Endothelial cell of umbilical vein (primary cell): ENCODE measurements around the gene PRR3. TPM values are rescaled to one million over a fixed set of nuclear protein-coding genes. Genes with fewer than 3 reads are reported as not detected.

Experiments used
- BruUV-seq: library from RNA; stranded (reverse); fragments of 400-500 nt; replicated peaks from 2 replicates; lab custom pipeline; 2021; lab: Mats Ljungman, UMichigan
- CTCF ChIA-PET: fragments of 300-600, 350-600 bp; sonication (Branson Sonifier 250); formaldehyde crosslinking; loops from one replicate; lab custom pipeline; 2021; ENCODE audit warnings: antibody characterized with exemption, inconsistent platforms; lab: Charles Lee
- POLR2A ChIA-PET: fragments of 300-600, 350-600 bp; sonication (Branson Sonifier 250); formaldehyde crosslinking; loops from one replicate; lab custom pipeline; 2021; ENCODE audit warnings: antibody characterized with exemption, inconsistent platforms; lab: Charles Lee
- DNase-seq: peaks from one replicate; pipeline ENCODE4 v3.0.0-alpha.2; 2011; ENCODE audit warnings: low read depth, low spot score
- FAIRE-seq: peaks from 2 replicates; lab custom pipeline; 2011; peaks lifted over from hg19 to GRCh38; lab: Jason Lieb, UNC
- H2AFZ ChIP-seq: 2 replicates; pipeline ENCODE4 v1.6.0; 2012; ENCODE audit warnings: low read depth, low read length, control low read depth, inconsistent platforms
- H3K27ac ChIP-seq: 2 replicates; pipeline ENCODE4 v1.5.1; 2011; ENCODE audit warnings: low read depth, mild to moderate bottlenecking, control low read depth, low read length, moderate library complexity; ENCODE audit not compliant: insufficient read depth
- H3K27me3 ChIP-seq, 2 experiments: 2 replicates each; pipeline versions ENCODE4 v1.6.0 to v1.6.1; 2011; ENCODE audit warnings: low read length in 2 of 2, mixed read lengths in 1 of 2; ENCODE audit not compliant: control insufficient read depth in 2 of 2, insufficient read depth in 2 of 2
- H3K36me3 ChIP-seq, 2 experiments: 2 replicates in 1 of 2; 3 replicates in 1 of 2; pipeline ENCODE4 v1.5.1; 2011; ENCODE audit warnings: low read length in 2 of 2, mild to moderate bottlenecking in 1 of 2, moderate library complexity in 1 of 2; ENCODE audit not compliant: control insufficient read depth in 2 of 2, insufficient read depth in 2 of 2; ENCODE audit errors: extremely low read depth in 1 of 2
- H3K4me1 ChIP-seq: 3 replicates; pipeline ENCODE4 v1.5.1; 2011; ENCODE audit warnings: mild to moderate bottlenecking, low read length; ENCODE audit not compliant: control insufficient read depth, insufficient read depth; ENCODE audit errors: extremely low read depth
- H3K4me2 ChIP-seq: 2 replicates; pipeline ENCODE4 v1.6.1; 2011; ENCODE audit warnings: low read length, control low read depth, mixed read lengths; ENCODE audit not compliant: insufficient read depth
- H3K4me3 ChIP-seq, 3 experiments: fragments of 200-600 bp in 1 of 3; sonication (generic), shearing (Covaris generic) in 1 of 3; replicated peaks in 1 of 3; 2 replicates each; pipeline ENCODE4 v1.5.1; 2011 to 2016; ENCODE audit warnings: control low read depth in 3 of 3, low read length in 3 of 3, mild to moderate bottlenecking in 2 of 3, inconsistent platforms in 1 of 3, low read depth in 1 of 3, moderate library complexity in 1 of 3; ENCODE audit not compliant: insufficient read depth in 1 of 3
- H3K79me2 ChIP-seq: 2 replicates; pipeline ENCODE4 v1.6.0; 2012; ENCODE audit warnings: low read length, inconsistent platforms; ENCODE audit not compliant: control insufficient read depth, insufficient read depth
- H3K9ac ChIP-seq: replicated peaks from 2 replicates; pipeline ENCODE3; 2011; ENCODE audit warnings: low read length, control low read depth; ENCODE audit not compliant: insufficient read depth; ENCODE audit errors: extremely low read depth
- H3K9me1 ChIP-seq: replicated peaks from 3 replicates; pipeline ENCODE4 v1.6.0; 2011; ENCODE audit warnings: mild to moderate bottlenecking, low read length; ENCODE audit not compliant: control insufficient read depth, insufficient read depth; ENCODE audit errors: extremely low read depth
- H3K9me3 ChIP-seq: replicated peaks from 2 replicates; pipeline ENCODE4 v1.5.1; 2012; ENCODE audit warnings: low read length, inconsistent platforms; ENCODE audit not compliant: control insufficient read depth, insufficient read depth
- H4K20me1 ChIP-seq: replicated peaks from 2 replicates; pipeline ENCODE3; 2011; ENCODE audit warnings: mild to moderate bottlenecking, low read length; ENCODE audit not compliant: control insufficient read depth, insufficient read depth; ENCODE audit errors: extremely low read depth
- CTCF ChIP-seq, 2 donors: IDR thresholded peaks; 1 replicate in 1 of 2; 2 replicates in 1 of 2; pipeline ENCODE4 v1.5.1; 2011; ENCODE audit warnings: low read length in 2 of 2, mild to moderate bottlenecking in 2 of 2, moderate library complexity in 2 of 2, control low read depth in 1 of 2, inconsistent platforms in 1 of 2, low read depth in 1 of 2; ENCODE audit not compliant: insufficient read depth in 1 of 2; ENCODE audit errors: extremely low read depth in 1 of 2
- EZH2 ChIP-seq: IDR thresholded peaks from 2 replicates; pipeline ENCODE4 v1.6.1; 2012; ENCODE audit warnings: borderline replicate concordance, low read depth, mild to moderate bottlenecking, moderate library complexity, low read length, inconsistent platforms; ENCODE audit not compliant: severe bottlenecking
- FOS ChIP-seq: IDR thresholded peaks from 2 replicates; pipeline ENCODE4 v1.6.1; 2011; ENCODE audit warnings: mild to moderate bottlenecking, low read length, moderate library complexity, borderline replicate concordance; ENCODE audit not compliant: insufficient read depth
- GATA2 ChIP-seq: IDR thresholded peaks from 2 replicates; pipeline ENCODE4 v1.7.0; 2011; ENCODE audit warnings: low read depth, mild to moderate bottlenecking, moderate library complexity, mixed read lengths, low read length; ENCODE audit not compliant: insufficient read length, insufficient read depth
- JUN ChIP-seq: IDR thresholded peaks from 2 replicates; pipeline ENCODE4 v1.6.1; 2011; ENCODE audit warnings: borderline replicate concordance, low read depth; ENCODE audit not compliant: insufficient read length, insufficient read depth
- MAX ChIP-seq: IDR thresholded peaks from 2 replicates; pipeline ENCODE4 v1.6.1; 2011; ENCODE audit not compliant: insufficient read depth, insufficient read length
- MYC ChIP-seq: IDR thresholded peaks from one replicate; pipeline ENCODE4 v1.6.1; 2011; ENCODE audit warnings: mild to moderate bottlenecking, low read depth, low read length
- POLR2A ChIP-seq: IDR thresholded peaks from 2 replicates; pipeline ENCODE4 v1.6.1; 2012; ENCODE audit warnings: low read depth, mild to moderate bottlenecking, control low read depth, low read length
- POLR2AphosphoS5 ChIP-seq: IDR thresholded peaks from 2 replicates; pipeline ENCODE4 v1.6.1; 2012; ENCODE audit warnings: low read depth, mild to moderate bottlenecking, control low read depth, low read length, moderate library complexity; ENCODE audit not compliant: insufficient read depth
- dilution Hi-C: fragments of 300-500 bp; cut with MboI; formaldehyde crosslinking; loops from one replicate; pipeline ENCODE4 v1.15.0; 2019; ENCODE audit warnings: low sequenced_read_pairs; ENCODE audit not compliant: extremely low pct_ligation_motif_present
- intact Hi-C: fragments of 100-400 bp; cut with micrococcal nuclease; formaldehyde crosslinking; loops from one replicate; pipeline ENCODE4 v1.10.0; 2022
- polyA plus RNA-seq, 4 experiments: library from polyadenylated mRNA; depleted of rRNA in 3 of 4; stranded (reverse) in 3 of 4; unstranded in 1 of 4; fragments of >200 nt; gene quantifications; 2 replicates each; pipeline versions ENCODE4 v1.2.1 to v1.2.3, GENCODE V29; 2011 to 2012; ENCODE audit warnings: missing spikeins in 1 of 4
- total RNA-seq: library from RNA; stranded (reverse); gene quantifications from 2 replicates; pipeline ENCODE4 v1.2.3, GENCODE V29; 2021

PRR3 gene
- total and polyA plus RNA-seq, 2 donors (not counting 3 experiments of a cell fraction or from before 2014, with no cell fraction given): 10.6 to 22.3 TPM

GRCh38 chr6:30578051-30578450, 21.0 kb downstream of the PRR3 start:
- intact Hi-C loops: no loop called here
- Histone ChIP-seq H3K9ac (no peak overlapping the region), H3K4me3 (no peak overlapping the region), H3K36me3 (peaks cover 18 to 37% of the 10 kb centered on the region in 2 experiments), H3K4me1 (no peaks in the 10 kb centered on the region), H3K9me3 (no peaks in the 10 kb centered on the region), H3K79me2 (peaks cover 29% of the 10 kb centered on the region), H4K20me1 (no peaks in the 10 kb centered on the region), H3K9me1 (no peaks in the 10 kb centered on the region), H2AFZ (no peak overlapping the region), H3K27me3 (no peaks in the 10 kb centered on the region), H3K27ac (no peak overlapping the region), H3K4me2 (no peak overlapping the region)
- BruUV-seq: no TSS peak
- dilution Hi-C loops: no loop called here
- TF ChIP-seq MAX (no peak), GATA2 (no peak), POLR2A (no peak), JUN (no peak), FOS (no peak), MYC (no peak), EZH2 (no peak), POLR2AphosphoS5 (no peak), CTCF (IDR thresholded peaks at IDR 0.05; ENCODE audit: extremely low read depth in 1 of 2, insufficient read depth in 1 of 2, low read depth in 1 of 2, low read length in 2 of 2) (no peak)
- FAIRE-seq (no peak), DNase-seq (no peak)
- ChIA-PET CTCF (interaction anchor here (1.6 kb wide), 1 partner anchor 20 kb away, joined by 7 read pairs; no protein-coding TSS in a partner anchor), POLR2A (no interaction called here)
